ENCODE measurements around the gene ENO1.

GRCh38 chr1:8908388-8909151 is 30.1 kb upstream of the ENO1 start:
- TF ChIP-seq POLR2A (IDR thresholded peaks at IDR 0.05), result no peak
- TF ChIP-seq, protein P1, sequence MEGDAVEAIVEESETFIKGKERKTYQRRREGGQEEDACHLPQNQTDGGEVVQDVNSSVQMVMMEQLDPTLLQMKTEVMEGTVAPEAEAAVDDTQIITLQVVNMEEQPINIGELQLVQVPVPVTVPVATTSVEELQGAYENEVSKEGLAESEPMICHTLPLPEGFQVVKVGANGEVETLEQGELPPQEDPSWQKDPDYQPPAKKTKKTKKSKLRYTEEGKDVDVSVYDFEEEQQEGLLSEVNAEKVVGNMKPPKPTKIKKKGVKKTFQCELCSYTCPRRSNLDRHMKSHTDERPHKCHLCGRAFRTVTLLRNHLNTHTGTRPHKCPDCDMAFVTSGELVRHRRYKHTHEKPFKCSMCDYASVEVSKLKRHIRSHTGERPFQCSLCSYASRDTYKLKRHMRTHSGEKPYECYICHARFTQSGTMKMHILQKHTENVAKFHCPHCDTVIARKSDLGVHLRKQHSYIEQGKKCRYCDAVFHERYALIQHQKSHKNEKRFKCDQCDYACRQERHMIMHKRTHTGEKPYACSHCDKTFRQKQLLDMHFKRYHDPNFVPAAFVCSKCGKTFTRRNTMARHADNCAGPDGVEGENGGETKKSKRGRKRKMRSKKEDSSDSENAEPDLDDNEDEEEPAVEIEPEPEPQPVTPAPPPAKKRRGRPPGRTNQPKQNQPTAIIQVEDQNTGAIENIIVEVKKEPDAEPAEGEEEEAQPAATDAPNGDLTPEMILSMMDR (IDR thresholded peaks at IDR 0.05), result no peak
- TF ChIP-seq EP300 (IDR thresholded peaks at IDR 0.05; ENCODE audit: low read depth), result no peak
- no peak for TF ChIP-seq POLR2AphosphoS5 (IDR thresholded peaks at IDR 0.05)
